WERI-Rb-1 (cell line): Measurements from ENCODE around the gene NRARP.
A peak's percentile ranks its signal among the peaks of the same experiment; 100 is the strongest.

Experiments used
- DNase-seq: peaks from one replicate; pipeline ENCODE4 v3.0.0-alpha.2; 2020
- H3K27ac ChIP-seq: fragments of 250-450 bp; sonication (Bioruptor Pico); 2 replicates; pipeline ENCODE4 v1.5.1; 2020; ENCODE audit warnings: mild to moderate bottlenecking, moderate library complexity
- H3K27me3 ChIP-seq: fragments of 250-450 bp; sonication (Bioruptor Pico); 2 replicates; pipeline ENCODE4 v1.5.1; 2021; ENCODE audit warnings: mild to moderate bottlenecking, low read depth, moderate library complexity; ENCODE audit not compliant: insufficient read depth, severe bottlenecking
- H3K36me3 ChIP-seq: fragments of 250-450 bp; sonication (Bioruptor Pico); 2 replicates; pipeline ENCODE4 v1.5.1; 2020; ENCODE audit warnings: mild to moderate bottlenecking, moderate library complexity
- H3K4me3 ChIP-seq: 2 replicates; pipeline ENCODE4 v1.5.1; 2011; ENCODE audit warnings: low read depth, mild to moderate bottlenecking, control low read depth, low read length
- H3K9me3 ChIP-seq: fragments of 250-450 bp; sonication (Bioruptor Pico); 2 replicates; pipeline ENCODE4 v1.5.1; 2021; ENCODE audit warnings: mild to moderate bottlenecking, moderate library complexity; ENCODE audit not compliant: severe bottlenecking
- CTCF ChIP-seq: IDR thresholded peaks from 2 replicates; pipeline ENCODE4 v1.5.1; 2011; ENCODE audit warnings: low read depth, mild to moderate bottlenecking, control low read depth, inconsistent platforms, low read length

The NRARP gene

GRCh38 chr9:137279741-137280473 lies 22.2 kb downstream of the NRARP start:
- H3K9me3 ChIP-seq: no peaks in the 10 kb centered on the region
- no peaks in the 10 kb centered on the region for H3K27me3 ChIP-seq
- DNase-seq: no peak
- TF ChIP-seq CTCF: no peak
- no peak overlapping the region for H3K27ac ChIP-seq
- H3K36me3 ChIP-seq: peaks cover 19% of the 10 kb centered on the region
- no peak overlapping the region for H3K4me3 ChIP-seq

GRCh38 chr9:137278721-137279711 lies 23.1 kb downstream of the NRARP start:
- no peak overlapping the region for H3K27ac ChIP-seq
- H3K27me3 ChIP-seq: no peaks in the 10 kb centered on the region
- H3K4me3 ChIP-seq: no peak overlapping the region
- H3K9me3 ChIP-seq: no peaks in the 10 kb centered on the region
- no peak for TF ChIP-seq CTCF
- DNase-seq: no peak
- H3K36me3 ChIP-seq: peaks cover 19% of the 10 kb centered on the region

- H3K9me3 ChIP-seq: no peaks in the 10 kb centered on the region
- no peak for DNase-seq
- TF ChIP-seq CTCF: no peak
- H3K4me3 ChIP-seq: peak overlapping the region; percentile 31
- peak overlapping the region; percentile 98 for H3K27ac ChIP-seq
- H3K27me3 ChIP-seq: no peaks in the 10 kb centered on the region
- peaks cover 15% of the 10 kb centered on the region for H3K36me3 ChIP-seq
Observed at GRCh38 chr9:137278061-137278701, 23.9 kb downstream of the NRARP start.

GRCh38 chr9:137277329-137278041 lies 24.6 kb downstream of the NRARP start, which contains the start of gene TOR4A:
Gene TOR4A, plus strand, starts transcription at chr9:137277726. Its CDS starts 964 bp downstream, at chr9:137278690.
- Histone ChIP-seq H3K27ac (peak within 1 kb of the TSS; percentile 98), H3K27me3 (no peaks in the 10 kb centered on the region), H3K9me3 (no peaks in the 10 kb centered on the region), H3K36me3 (peaks cover 15% of the 10 kb centered on the region), H3K4me3 (peak within 1 kb of the TSS; percentile 31)
- peak; percentile 91 for DNase-seq
- TF ChIP-seq CTCF: peak; percentile 26; the same call in 1 of the 2 replicates
